GM19328 (cell line): ENCODE data around the gene TMEM80.
"Not testable (repeated sequence)": the region's sequence is repeated elsewhere in the genome, so short reads cannot be mapped to it uniquely, and the experiment has no call there.

Experiments
- ATAC-seq: cut with Tn5 transposase; IDR thresholded peaks from one replicate; pipeline ENCODE4 v1.9.1; 2021; ENCODE audit warnings: mild to moderate bottlenecking, moderate library complexity; ENCODE audit not compliant: unreplicated experiment

The TMEM80 gene

GRCh38 chr11:679271-680207, 16.1 kb upstream of the TMEM80 start:
- no peak for ATAC-seq

- ATAC-seq, result no peak
These were observed 15.1 kb upstream of the TMEM80 start for GRCh38 chr11:680476-680875.

DNA sequence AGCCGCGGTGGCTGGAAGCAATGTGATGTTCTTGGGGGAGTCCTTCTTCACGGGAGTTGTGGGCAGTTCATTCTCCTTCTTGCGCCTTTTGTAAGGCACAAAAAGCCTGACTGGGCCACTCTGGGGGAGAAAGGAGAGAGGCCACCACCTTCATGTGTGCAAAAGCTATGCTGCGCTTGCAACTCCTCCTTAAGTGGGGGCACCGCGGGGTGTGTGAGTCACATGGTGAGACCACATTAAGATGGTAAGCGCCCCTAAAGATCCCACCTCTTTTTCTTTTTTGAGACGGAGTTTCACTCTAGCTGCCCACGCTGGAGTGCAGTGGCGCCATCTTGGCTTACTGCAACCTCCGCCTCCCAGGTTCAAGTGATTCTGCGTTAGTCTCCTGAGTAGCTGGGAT, 14.6 kb upstream of the TMEM80 start:
- ATAC-seq, result no peak

DNA sequence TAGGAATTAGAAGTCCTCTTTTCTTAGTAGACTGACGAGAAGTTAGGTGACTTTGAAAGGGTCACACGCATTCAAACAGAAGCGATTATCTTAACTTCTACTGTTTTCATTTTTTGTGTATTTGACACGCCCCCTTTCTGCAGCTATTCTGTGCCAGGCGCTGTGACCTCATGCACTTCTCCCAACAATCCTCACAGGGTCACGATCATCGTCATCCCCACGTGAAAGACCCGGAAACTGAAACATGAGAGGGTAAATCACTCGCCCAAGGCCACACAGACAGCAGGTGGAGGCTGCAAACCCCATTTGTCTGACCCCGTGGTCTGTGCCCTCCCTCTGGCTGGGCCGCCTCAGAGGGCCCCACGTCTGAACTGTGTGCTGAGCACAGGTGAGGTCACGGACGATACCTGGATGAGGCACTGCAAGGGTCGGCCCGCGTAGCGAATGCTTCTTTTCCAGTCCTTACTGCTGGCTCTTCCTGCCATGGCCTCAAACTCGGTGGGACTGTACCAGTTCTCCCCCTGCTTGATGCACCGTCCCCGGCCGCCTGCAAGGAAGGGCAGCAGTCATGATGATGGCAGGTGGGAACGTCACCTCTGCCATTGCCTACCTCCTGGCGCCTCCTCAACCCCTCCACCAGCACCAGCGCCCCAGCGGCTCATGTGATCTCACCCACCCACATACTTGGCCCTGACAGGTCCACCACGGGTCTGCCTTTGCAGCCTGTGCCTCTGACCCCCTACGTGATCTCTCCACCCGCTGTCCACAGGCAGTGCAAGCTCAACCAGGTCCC, 9.0 kb upstream of the TMEM80 start:
- no peak for ATAC-seq

DNA sequence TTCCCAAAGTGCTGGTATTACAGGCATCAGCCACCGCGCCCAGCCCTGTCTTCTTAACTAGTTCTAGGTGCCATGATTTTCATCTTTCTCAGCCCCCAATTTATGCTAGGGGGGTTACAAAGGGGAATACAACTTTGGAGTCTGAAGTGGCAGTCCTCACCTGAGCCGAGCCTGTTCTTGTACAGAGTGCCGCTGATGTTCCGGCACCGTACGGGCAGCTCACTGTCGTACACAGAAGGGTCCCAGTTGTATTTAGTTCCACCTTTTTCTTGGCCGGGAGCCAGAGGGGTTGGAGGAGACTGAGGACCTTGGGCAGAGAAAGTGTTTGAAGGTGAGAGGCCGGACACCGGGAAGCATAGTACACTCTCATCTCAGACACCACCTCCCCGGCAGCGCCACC, 7.9 kb upstream of the TMEM80 start:
- ATAC-seq, result no peak

DNA sequence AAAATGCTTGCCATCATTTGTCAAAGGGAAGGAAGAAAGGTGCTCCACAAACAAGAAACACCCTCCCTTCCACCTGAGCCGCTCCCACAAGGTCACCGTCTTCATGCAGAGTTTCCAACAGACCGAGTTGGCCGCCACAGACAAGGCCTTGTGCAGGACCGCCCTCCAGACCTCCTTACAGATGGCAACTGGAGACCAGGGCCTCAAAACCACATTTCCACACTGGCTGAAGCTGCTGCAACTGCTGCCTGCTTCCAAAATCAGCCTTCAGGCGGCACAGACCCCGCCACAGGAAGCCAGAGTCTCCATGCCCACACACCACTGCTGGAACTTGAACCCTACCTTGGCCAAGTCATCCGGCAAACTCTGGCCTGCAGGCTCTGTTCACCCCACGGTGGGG, 6.9 kb upstream of the TMEM80 start:
- ATAC-seq, result no peak

GRCh38 chr11:689625-690024, 6.0 kb upstream of the TMEM80 start:
- no peak for ATAC-seq

DNA sequence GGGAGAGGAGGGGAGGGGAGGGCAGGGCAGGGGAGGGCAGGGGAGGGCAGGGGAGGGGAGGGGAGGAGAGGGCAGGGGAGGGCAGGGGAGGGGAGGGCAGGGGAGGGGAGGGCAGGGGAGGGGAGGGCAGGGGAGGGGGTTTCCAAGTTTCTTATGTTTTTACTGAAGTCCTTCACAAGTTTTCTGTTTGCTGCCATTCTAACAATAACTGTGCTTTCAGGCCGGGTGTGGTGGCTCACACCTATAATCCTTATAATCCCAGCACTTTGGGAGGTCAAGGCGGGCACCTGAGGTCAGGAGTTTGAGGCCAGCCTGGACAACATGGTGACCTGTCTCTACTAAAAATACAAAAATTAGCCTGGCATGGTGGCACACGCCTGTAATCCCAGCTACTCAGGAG, 5.4 kb upstream of the TMEM80 start:
- not testable (repeated sequence) for ATAC-seq

- no peak for ATAC-seq
These were observed 4.6 kb upstream of the TMEM80 start for GRCh38 chr11:690738-691633.

DNA sequence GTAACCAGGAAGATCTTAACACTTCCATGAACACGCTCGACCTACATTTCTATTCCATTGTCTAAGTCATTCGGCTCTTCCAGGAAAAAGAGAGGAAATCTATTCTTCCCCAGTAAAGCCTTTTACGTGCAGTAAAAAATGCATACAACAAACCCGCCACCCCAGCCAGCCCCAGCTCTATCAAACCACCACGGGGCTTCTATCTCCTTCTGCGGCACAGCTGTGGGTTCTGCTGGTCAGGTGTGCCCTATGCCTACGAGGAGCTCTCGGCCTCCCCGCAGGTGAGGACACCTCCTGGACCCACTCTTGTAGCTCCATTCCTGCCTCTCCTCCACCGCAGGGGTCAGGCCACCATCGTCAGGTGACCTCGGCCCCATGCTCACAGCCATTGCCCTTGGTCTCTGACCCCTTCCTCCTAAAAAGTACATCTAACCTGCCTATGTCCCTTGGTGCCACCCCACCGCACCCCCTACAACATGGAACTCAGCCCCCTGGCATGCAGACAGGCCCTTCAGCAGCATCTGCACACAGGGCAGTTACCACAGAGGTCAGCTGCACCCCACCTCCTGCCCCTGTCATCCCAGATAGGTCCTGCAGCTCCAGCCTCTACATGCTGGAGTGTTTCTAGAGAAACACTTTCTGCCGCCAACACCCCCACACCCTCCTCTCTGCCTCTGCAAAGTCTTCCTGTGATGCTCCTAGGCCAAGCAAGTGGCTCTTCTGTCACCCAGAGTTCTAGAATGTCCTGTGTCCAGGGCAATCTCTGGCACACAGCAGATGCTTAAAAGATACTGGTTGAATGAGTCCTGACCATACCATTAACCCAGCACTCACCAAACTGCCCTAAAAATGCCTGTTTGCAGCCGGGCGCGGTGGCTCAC, 3.7 kb upstream of the TMEM80 start:
- ATAC-seq, result no peak

DNA sequence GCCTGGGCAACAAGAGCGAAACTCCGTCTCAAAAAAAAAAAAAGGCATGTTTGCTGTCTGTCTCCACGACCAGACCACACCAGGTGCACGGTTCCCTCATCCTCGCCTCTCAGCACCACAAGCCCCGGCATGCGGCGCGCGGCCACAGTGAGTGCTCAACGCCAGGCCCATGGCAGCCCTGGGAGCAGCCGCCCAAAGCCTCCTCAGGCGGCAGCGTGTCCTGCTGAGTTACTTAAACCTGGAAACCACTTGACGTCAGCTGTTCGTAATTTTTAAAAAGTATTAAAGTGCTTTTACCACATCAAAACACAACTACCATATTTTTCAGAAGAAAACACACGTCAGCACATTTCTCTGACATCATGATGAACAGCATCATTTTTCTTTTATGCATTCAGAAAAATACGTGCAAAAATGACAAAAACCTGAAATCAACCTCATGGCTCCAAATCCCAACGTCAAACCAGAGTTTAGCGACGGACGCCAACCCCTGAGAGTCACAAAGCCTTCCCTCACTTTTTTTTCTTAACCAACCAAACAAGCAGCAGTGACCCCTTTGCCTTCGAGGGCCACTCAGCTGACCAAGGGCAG, 2.7 kb upstream of the TMEM80 start:
- ATAC-seq, result no peak

GRCh38 chr11:693415-693831, 2.2 kb upstream of the TMEM80 start:
- ATAC-seq, result no peak

DNA sequence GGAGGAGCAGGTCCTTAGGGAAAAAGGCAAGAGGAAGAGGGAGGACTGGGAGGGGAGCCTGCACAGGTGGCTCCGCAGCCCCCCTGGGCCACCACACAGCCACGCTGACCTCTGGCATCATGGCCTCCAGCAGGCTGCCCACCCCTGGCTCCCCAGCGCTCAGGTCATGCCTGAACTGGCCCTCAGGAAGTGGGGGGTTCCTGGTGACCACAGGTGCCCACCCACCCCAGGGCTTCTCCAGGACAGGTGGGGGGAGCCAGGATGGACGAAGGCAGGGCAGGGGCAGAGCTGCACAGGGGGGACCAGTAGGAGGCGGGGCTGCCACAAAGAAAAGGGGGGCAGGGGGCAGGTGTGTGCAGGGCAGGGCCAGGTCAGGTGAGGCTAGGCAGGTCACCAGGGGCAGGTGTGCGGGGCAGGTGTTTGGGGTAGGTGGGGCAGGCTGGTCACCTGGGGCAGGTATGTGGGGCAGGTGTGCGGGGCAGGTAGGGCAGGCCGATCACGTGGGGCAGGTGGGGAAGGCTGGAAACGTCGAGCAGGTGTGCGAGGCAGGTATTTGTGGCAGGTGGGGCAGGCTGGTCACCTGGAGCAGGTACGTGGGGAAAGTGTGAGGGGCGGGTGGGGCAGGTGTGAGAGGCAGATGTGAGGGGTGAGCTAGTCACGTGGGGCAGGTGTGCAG, 1.6 kb upstream of the TMEM80 start:
- no peak for ATAC-seq

DNA sequence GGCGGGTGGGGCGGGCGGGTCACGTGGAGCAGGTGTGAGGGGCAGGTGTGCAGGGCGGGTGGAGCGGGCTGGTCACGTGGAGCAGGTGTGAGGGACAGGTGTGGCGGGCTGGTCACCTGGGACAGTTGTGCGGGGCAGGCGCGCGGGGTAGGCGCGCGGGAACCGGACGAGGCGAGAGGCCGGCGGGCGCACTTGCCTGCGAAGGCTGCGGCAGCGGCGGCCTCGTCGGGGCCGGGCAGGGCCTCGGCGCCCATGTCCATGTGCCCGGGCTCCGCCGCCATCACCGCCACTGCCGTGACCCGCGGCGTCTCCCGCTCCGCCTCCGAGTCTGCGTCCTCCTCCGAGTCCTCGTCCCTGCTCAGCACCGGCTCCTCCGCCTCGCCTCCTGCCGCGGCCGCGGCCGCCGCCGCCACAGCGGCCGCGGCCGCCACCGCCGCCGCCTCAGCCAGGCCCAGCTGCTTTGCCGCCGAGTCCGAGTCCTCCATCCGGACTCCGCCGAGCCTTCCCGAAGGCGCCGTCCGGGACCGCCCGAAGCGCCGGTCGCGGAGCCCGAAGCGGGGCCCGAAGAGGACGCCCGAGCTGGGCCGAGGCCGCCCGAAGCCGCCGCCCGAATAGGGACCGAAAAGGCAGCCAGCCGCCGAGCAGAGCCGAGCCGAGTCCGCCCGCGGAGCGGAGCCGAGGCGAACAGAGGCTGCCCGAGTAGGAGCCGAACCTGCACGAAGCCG, 891 bp upstream of the TMEM80 start, which contains the start of gene DEAF1:
Gene DEAF1 (minus strand): TSS at position 660 of the 725 bp plus-strand sequence. CDS start 175 bp downstream, at position 485.
- peak; percentile 66 for ATAC-seq

DNA sequence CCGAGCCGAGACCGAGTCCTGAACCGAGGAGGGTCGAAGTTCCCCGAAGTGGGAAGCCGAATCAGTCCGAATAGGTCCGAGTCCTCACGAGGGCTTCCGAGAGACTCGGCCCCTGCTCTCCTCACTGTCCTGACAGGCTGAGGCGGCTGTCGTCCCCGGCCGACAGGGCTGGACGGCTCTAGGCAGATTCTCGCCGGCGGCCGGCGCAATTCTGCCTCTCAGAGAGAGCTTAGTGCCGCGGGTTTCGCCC, 403 bp upstream of the TMEM80 start:
- no peak for ATAC-seq

DNA sequence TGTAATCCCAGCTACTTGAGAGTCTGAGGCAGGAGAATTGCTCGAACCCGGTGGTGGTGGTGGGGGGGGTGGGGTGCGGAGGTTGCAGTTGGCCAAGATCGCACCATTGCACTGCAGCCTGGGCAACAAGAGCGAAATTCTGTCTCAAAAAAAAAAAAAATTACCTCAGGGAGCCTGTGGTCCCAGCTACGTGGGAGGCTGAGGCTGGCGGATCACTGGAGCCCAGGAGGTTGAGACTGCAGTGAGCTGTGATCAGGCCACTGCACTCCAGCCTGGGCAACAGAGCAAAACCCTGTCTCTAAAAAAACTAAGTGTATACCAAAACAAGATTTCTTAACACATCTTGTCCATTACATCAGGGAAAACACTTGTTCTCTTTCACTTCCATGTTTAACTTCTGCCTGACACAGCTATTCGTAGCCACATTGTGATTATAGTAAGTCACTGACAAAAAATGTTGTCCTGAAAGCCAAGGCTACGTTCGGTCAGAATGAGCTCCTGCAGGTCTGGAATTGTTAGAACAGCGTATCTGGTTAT, 1.4 kb downstream of the TMEM80 start:
- no peak for ATAC-seq

GRCh38 chr11:697811-698311, 2.2 kb downstream of the TMEM80 start:
- ATAC-seq, result no peak

- ATAC-seq, result no peak
These were observed 3.0 kb downstream of the TMEM80 start for GRCh38 chr11:698493-699115.
